PC-9 (cell line): Measurements from ENCODE around the gene SLC5A7. TPM values are rescaled to one million over a fixed set of nuclear protein-coding genes. Genes with fewer than 3 reads are reported as not detected.

Experiments used
- BruUV-seq: library from RNA; stranded (reverse); fragments of 400-500 nt; replicated peaks from 2 replicates; lab custom pipeline; 2021; lab: Mats Ljungman, UMichigan
- CTCF ChIA-PET: fragments of 300-600 bp; sonication (Branson Sonifier 250); formaldehyde crosslinking; loops from one replicate; lab custom pipeline; 2022; ENCODE audit warnings: antibody characterized with exemption; lab: Charles Lee
- POLR2A ChIA-PET: fragments of 300-600 bp; sonication (Branson Sonifier 250); formaldehyde crosslinking; loops from one replicate; lab custom pipeline; 2022; ENCODE audit warnings: antibody characterized with exemption; ENCODE audit not compliant: unreplicated experiment; lab: Charles Lee
- DNase-seq, 2 experiments: peaks; one replicate each; pipeline versions ENCODE4 v3.0.0 to v3.0.0-alpha.2; 2015 to 2022; ENCODE audit warnings: mixed read lengths in 1 of 2
- H2AFZ ChIP-seq: fragments of 200-600 bp; sonication (generic); 2 replicates; pipeline ENCODE4 v1.8.1; 2017; ENCODE audit warnings: antibody characterized with exemption
- H3F3A ChIP-seq: fragments of 200-600 bp; sonication (generic); 2 replicates; pipeline ENCODE4 v1.8.1; 2017; ENCODE audit warnings: antibody characterized with exemption, mild to moderate bottlenecking, low read depth; ENCODE audit not compliant: insufficient read depth
- H3K27ac ChIP-seq: fragments of 200-600 bp; sonication (generic); 2 replicates; pipeline ENCODE4 v1.6.1; 2016; ENCODE audit warnings: mixed run types
- H3K27me3 ChIP-seq: fragments of 200-600 bp; sonication (generic); 2 replicates; pipeline ENCODE4 v1.6.1; 2016; ENCODE audit warnings: low read depth, mixed run types; ENCODE audit not compliant: insufficient read depth
- H3K36me3 ChIP-seq: fragments of 200-600 bp; sonication (generic); 2 replicates; pipeline ENCODE4 v1.6.1; 2016; ENCODE audit warnings: low read depth, mixed run types
- H3K4me1 ChIP-seq: fragments of 200-600 bp; sonication (generic); replicated peaks from 2 replicates; pipeline ENCODE4 v1.6.1; 2016; ENCODE audit warnings: mixed run types; ENCODE audit not compliant: insufficient read depth
- H3K4me2 ChIP-seq: fragments of 200-600 bp; sonication (generic); 2 replicates; pipeline ENCODE4 v1.6.1; 2017; ENCODE audit warnings: mixed run types
- H3K4me3 ChIP-seq: fragments of 200-600 bp; sonication (generic); 2 replicates; pipeline ENCODE4 v1.6.1; 2016; ENCODE audit warnings: mixed run types
- H3K79me2 ChIP-seq: fragments of 200-600 bp; sonication (generic); 2 replicates; pipeline ENCODE4 v1.6.1; 2017; ENCODE audit warnings: low read depth, mixed run types
- H3K9me2 ChIP-seq: fragments of 200-600 bp; sonication (generic); 2 replicates; pipeline ENCODE4 v1.8.1; 2017; ENCODE audit warnings: mild to moderate bottlenecking; ENCODE audit not compliant: insufficient read depth
- H3K9me3 ChIP-seq: fragments of 200-600 bp; sonication (generic); 2 replicates; pipeline ENCODE4 v1.8.1; 2016; ENCODE audit warnings: low read depth; ENCODE audit not compliant: insufficient read depth
- H4K20me1 ChIP-seq: fragments of 200-600 bp; sonication (generic); 2 replicates; pipeline ENCODE4 v1.8.1; 2017; ENCODE audit not compliant: insufficient read depth
- CTCF ChIP-seq: fragments of 200-600 bp; sonication (generic); conservative IDR thresholded peaks from 2 replicates; pipeline ENCODE4 v1.6.1; 2017; ENCODE audit warnings: mixed run types, antibody characterized with exemption, mild to moderate bottlenecking, moderate library complexity
- EZH2 ChIP-seq: fragments of 200-600 bp; sonication (generic); IDR thresholded peaks from 2 replicates; pipeline ENCODE4 v1.8.0; 2017; ENCODE audit warnings: antibody characterized with exemption, low read depth
- intact Hi-C: fragments of 100-400 bp; cut with micrococcal nuclease; formaldehyde crosslinking; loops from one replicate; pipeline ENCODE4 v1.10.0; 2022; ENCODE audit not compliant: unreplicated experiment
- total RNA-seq: library from RNA; stranded (reverse); gene quantifications from 2 replicates; pipeline ENCODE4 v1.2.3, GENCODE V29; 2021

Gene SLC5A7
- total RNA-seq, 1 experiment from 2014 or later: not detected

GRCh38 chr2:108029912-108030311 is 43.6 kb downstream of the SLC5A7 start:
- H4K20me1 ChIP-seq: no peaks in the 10 kb centered on the region
- ChIA-PET POLR2A (no interaction called here), CTCF (no interaction called here)
- H3K27me3 ChIP-seq: no peaks in the 10 kb centered on the region
- H3K4me1 ChIP-seq: no peaks in the 10 kb centered on the region
- H3K4me2 ChIP-seq: no peak overlapping the region
- H3K4me3 ChIP-seq: no peak overlapping the region
- BruUV-seq: no TSS peak
- H3K36me3 ChIP-seq: no peaks in the 10 kb centered on the region
- DNase-seq: no peak
- H2AFZ ChIP-seq: no peak overlapping the region
- no peaks in the 10 kb centered on the region for H3K9me3 ChIP-seq
- no peaks in the 10 kb centered on the region for H3F3A ChIP-seq
- intact Hi-C loops: no loop called here
- no peak overlapping the region for H3K27ac ChIP-seq
- no peak for TF ChIP-seq CTCF
- H3K9me2 ChIP-seq: no peaks in the 10 kb centered on the region; the same call in 1 of the 2 replicates
- H3K79me2 ChIP-seq: no peaks in the 10 kb centered on the region

GRCh38 chr2:108031471-108031941 is 45.2 kb downstream of the SLC5A7 start:
- no peak overlapping the region for H2AFZ ChIP-seq
- intact Hi-C loops: no loop called here
- no TSS peak for BruUV-seq
- H3K4me1 ChIP-seq: no peaks in the 10 kb centered on the region
- no peaks in the 10 kb centered on the region for H4K20me1 ChIP-seq
- TF ChIP-seq EZH2 (no peak), CTCF (no peak)
- H3K27ac ChIP-seq: no peak overlapping the region
- no peaks in the 10 kb centered on the region for H3F3A ChIP-seq
- H3K9me2 ChIP-seq: no peaks in the 10 kb centered on the region; the same call in 1 of the 2 replicates
- POLR2A ChIA-PET: no interaction called here
- no peak overlapping the region for H3K4me2 ChIP-seq
- no peaks in the 10 kb centered on the region for H3K27me3 ChIP-seq
- no peak for DNase-seq
- CTCF ChIA-PET: no interaction called here
- H3K4me3 ChIP-seq: no peak overlapping the region
- no peaks in the 10 kb centered on the region for H3K36me3 ChIP-seq
- no peaks in the 10 kb centered on the region for H3K79me2 ChIP-seq
- no peaks in the 10 kb centered on the region for H3K9me3 ChIP-seq

GRCh38 chr2:108034843-108035242 is 48.5 kb downstream of the SLC5A7 start:
- Histone ChIP-seq H3K27ac (no peak overlapping the region), H3K4me2 (no peak overlapping the region), H3K4me3 (no peak overlapping the region), H3K4me1 (no peaks in the 10 kb centered on the region), H3K79me2 (no peaks in the 10 kb centered on the region), H3F3A (no peaks in the 10 kb centered on the region), H3K9me3 (no peaks in the 10 kb centered on the region), H3K9me2 (no peaks in the 10 kb centered on the region), H3K27me3 (no peaks in the 10 kb centered on the region), H4K20me1 (no peaks in the 10 kb centered on the region), H3K36me3 (no peaks in the 10 kb centered on the region), H2AFZ (no peak overlapping the region)
- TF ChIP-seq EZH2 (no peak), CTCF (peak; percentile 47; the same call in 1 of the 2 replicates)
- no TSS peak for BruUV-seq
- no peak for DNase-seq
- POLR2A ChIA-PET: no interaction called here
- intact Hi-C loops: no loop called here
- CTCF ChIA-PET: no interaction called here
